ENCODE measurements around the gene PCDH9.

- TF ChIP-seq POLR2A (IDR thresholded peaks at IDR 0.05) (no peak), CTCF (IDR thresholded peaks at IDR 0.05) (no peak), EP300 (IDR thresholded peaks at IDR 0.05) (no peak)
Measured at GRCh38 chr13:66663206-66663605, 566.9 kb downstream of the PCDH9 start.
